CD4-positive, alpha-beta memory T cell (primary cell): ENCODE data around the gene HAPLN1. TPM values are rescaled to one million over a fixed set of nuclear protein-coding genes. Genes with fewer than 3 reads are reported as not detected.
A peak's percentile ranks its signal among the peaks of the same experiment; 100 is the strongest.

Source experiments
- CTCF ChIA-PET: fragments of 350-600 bp; sonication (Branson Sonifier 250); formaldehyde crosslinking; loops from one replicate; lab custom pipeline; 2021; ENCODE audit warnings: inconsistent platforms; ENCODE audit not compliant: partially characterized antibody; lab: Charles Lee
- POLR2A ChIA-PET: fragments of 350-600 bp; sonication (Branson Sonifier 250); formaldehyde crosslinking; loops from one replicate; lab custom pipeline; 2021; ENCODE audit not compliant: partially characterized antibody; lab: Charles Lee
- DNase-seq, 5 donors: peaks; one replicate each; pipeline versions ENCODE4 v3.0.0 to v3.0.0-alpha.2; 2020 to 2022; ENCODE audit warnings: mixed read lengths in 1 of 5
- H3K27ac ChIP-seq: one replicate; pipeline ENCODE4 v1.7.0; 2013; ENCODE audit warnings: low read depth, low read length
- H3K27me3 ChIP-seq: 2 replicates; pipeline ENCODE4 v1.7.0; 2013; ENCODE audit warnings: mild to moderate bottlenecking, low read length, moderate library complexity; ENCODE audit not compliant: insufficient read depth
- H3K36me3 ChIP-seq: 2 replicates; pipeline ENCODE4 v1.7.0; 2013; ENCODE audit warnings: mild to moderate bottlenecking, low read length, moderate library complexity; ENCODE audit not compliant: insufficient read depth
- H3K4me1 ChIP-seq: 2 replicates; pipeline ENCODE4 v1.7.0; 2013; ENCODE audit warnings: mild to moderate bottlenecking, low read length, moderate library complexity; ENCODE audit not compliant: insufficient read depth
- H3K4me3 ChIP-seq, 2 donors: one replicate each; pipeline ENCODE4 v1.7.0; 2013; ENCODE audit warnings: low read length in 2 of 2, mild to moderate bottlenecking in 1 of 2
- H3K9me3 ChIP-seq, 2 donors: one replicate each; pipeline ENCODE4 v1.7.0; 2013; ENCODE audit warnings: low read length in 2 of 2, control low read depth in 1 of 2; ENCODE audit not compliant: control insufficient read depth in 1 of 2
- H3K27ac Mint-ChIP-seq, 7 donors: one replicate each; pipeline ENCODE4 v1.8.0; 2020 to 2021; ENCODE audit warnings: mixed read lengths in 7 of 7, mild to moderate bottlenecking in 6 of 7, inconsistent platforms in 3 of 7, moderate library complexity in 3 of 7
- H3K27me3 Mint-ChIP-seq, 2 donors: one replicate each; pipeline ENCODE4 v1.8.0; 2020 to 2021; ENCODE audit warnings: mixed read lengths in 2 of 2
- H3K36me3 Mint-ChIP-seq, 2 donors: one replicate each; pipeline ENCODE4 v1.8.0; 2020 to 2021; ENCODE audit warnings: mixed read lengths in 2 of 2, inconsistent platforms in 1 of 2, mild to moderate bottlenecking in 1 of 2
- H3K4me1 Mint-ChIP-seq, 4 donors: one replicate each; pipeline ENCODE4 v1.8.0; 2020 to 2021; ENCODE audit warnings: mixed read lengths in 4 of 4, mild to moderate bottlenecking in 1 of 4
- H3K4me3 Mint-ChIP-seq, 8 donors: one replicate each; pipeline ENCODE4 v1.8.0; 2020 to 2021; ENCODE audit warnings: mixed read lengths in 8 of 8, mild to moderate bottlenecking in 7 of 8, moderate library complexity in 6 of 8, inconsistent platforms in 3 of 8
- H3K9me3 Mint-ChIP-seq, 8 donors: one replicate each; pipeline ENCODE4 v1.8.0; 2020 to 2021; ENCODE audit warnings: mixed read lengths in 8 of 8, mild to moderate bottlenecking in 5 of 8, inconsistent platforms in 3 of 8, moderate library complexity in 1 of 8
- intact Hi-C: fragments of 100-400 bp; cut with micrococcal nuclease; formaldehyde crosslinking; loops from one replicate; pipeline ENCODE4 v1.15.1; 2023
- polyA plus RNA-seq, 2 donors: library from polyadenylated mRNA; unstranded; fragments of 300-500 nt; fragmentation: Illumina TruSeq; gene quantifications; one replicate each; pipeline ENCODE4 v1.2.3, GENCODE V29; 2021
- total RNA-seq, 2 experiments: library from RNA; stranded (reverse); gene quantifications; one replicate each; pipeline ENCODE4 v1.2.3, GENCODE V29; 2021

Gene HAPLN1
- total and polyA plus RNA-seq, 4 experiments from 2014 or later: not detected

DNA sequence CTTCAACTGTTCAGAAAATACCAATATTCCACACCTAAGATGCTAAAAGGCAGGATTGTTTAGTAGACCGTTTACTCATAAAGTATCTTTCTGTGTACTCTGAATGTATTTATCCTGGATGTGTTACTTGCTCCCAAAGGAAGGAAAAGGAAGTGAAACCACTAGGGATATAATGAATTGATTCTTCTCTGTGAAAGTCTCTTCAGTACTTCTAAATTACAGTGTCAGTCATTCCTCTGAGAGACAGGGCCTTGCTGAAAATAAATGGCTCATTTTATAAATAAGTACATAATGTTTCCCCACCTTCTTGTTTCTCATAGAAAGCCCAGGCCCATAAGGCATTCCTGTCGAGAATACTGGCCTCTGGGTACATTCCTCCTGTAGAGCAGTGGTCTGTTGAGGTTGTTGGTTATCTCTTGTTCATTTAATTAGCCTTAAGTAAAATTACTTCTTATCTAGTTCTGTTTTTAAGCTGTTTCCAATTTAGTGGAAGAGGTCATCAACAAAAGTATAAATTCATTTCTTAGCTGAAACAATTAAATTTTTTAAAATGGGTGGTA, 1.6 kb downstream of the HAPLN1 start:
- Histone ChIP-seq H3K36me3 (no peaks in the 10 kb centered on the region), H3K9me3 (no peaks in the 10 kb centered on the region), H3K4me3 (no peak overlapping the region), H3K27ac (no peak overlapping the region), H3K4me1 (no peaks in the 10 kb centered on the region), H3K27me3 (peaks cover 7% of the 10 kb centered on the region)
- Mint-ChIP-seq H3K27ac (no peak overlapping the region), H3K36me3 (no peaks in the 10 kb centered on the region), H3K4me1 (peaks cover 4 to 10% (median 7%) of the 10 kb centered on the region in 4 donors), H3K4me3 (no peak overlapping the region), H3K27me3 (peaks cover 22 to 37% of the 10 kb centered on the region in 2 donors), H3K9me3 (peaks cover 0 to 1% (median 0%) of the 10 kb centered on the region in 8 donors)
- POLR2A ChIA-PET: no interaction called here
- CTCF ChIA-PET: no interaction called here
- no peak for DNase-seq
- intact Hi-C loops: loop anchor here (10.0 kb wide), 1 partner anchor 1364 kb away; no protein-coding TSS in a partner anchor

DNA sequence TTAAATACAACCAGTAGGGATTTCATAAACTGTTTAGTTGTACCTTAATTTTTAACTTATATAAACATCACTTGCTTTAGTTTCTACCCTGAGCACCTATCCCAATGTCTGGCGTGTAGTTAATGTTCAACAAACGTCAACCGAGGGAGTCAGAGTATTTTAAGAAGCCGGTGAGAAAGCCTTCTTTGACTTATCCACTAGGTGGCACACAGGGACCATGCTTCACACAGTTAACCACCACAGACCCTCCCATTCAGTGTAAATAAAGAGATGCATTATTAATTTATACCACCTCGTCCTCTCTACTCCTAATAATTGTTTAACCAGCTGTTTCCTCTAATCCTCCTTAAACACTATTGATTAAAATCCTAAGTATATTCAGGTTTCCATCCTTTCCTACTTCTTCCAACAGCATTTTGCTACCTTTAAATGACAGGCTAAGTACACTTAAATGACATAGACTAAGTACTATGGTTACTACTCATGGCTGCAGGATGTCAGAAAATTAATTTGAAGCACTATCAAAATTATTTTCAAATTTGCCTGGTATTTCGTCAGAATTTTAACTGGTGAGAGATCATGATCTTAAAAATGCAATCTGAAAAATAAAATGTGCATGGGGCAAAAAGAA, 2.3 kb downstream of the HAPLN1 start:
- POLR2A ChIA-PET: no interaction called here
- H3K36me3 Mint-ChIP-seq: no peaks in the 10 kb centered on the region
- intact Hi-C loops: loop anchor here (10.0 kb wide), 1 partner anchor 1364 kb away; no protein-coding TSS in a partner anchor
- peak in 3 of 5 donors; percentile 16 to 33 (median 20) for DNase-seq
- H3K9me3 ChIP-seq: no peaks in the 10 kb centered on the region
- H3K27me3 ChIP-seq: peaks cover 7% of the 10 kb centered on the region
- peaks cover 21 to 37% of the 10 kb centered on the region in 2 donors for H3K27me3 Mint-ChIP-seq
- H3K27ac ChIP-seq: no peak overlapping the region
- H3K36me3 ChIP-seq: no peaks in the 10 kb centered on the region
- peaks cover 0 to 1% (median 0%) of the 10 kb centered on the region in 8 donors for H3K9me3 Mint-ChIP-seq
- no peak overlapping the region for H3K4me3 Mint-ChIP-seq
- no peaks in the 10 kb centered on the region for H3K4me1 ChIP-seq
- H3K4me1 Mint-ChIP-seq: peaks cover 4 to 10% (median 7%) of the 10 kb centered on the region in 4 donors
- CTCF ChIA-PET: interaction anchor here (1.0 to 1.2 kb wide), 3 partner anchors 12 to 14 kb away, joined by 3 to 5 read pairs (median 3); no protein-coding TSS in a partner anchor
- H3K27ac Mint-ChIP-seq: no peak overlapping the region
- no peak overlapping the region for H3K4me3 ChIP-seq

GRCh38 chr5:83715236-83716065, 5.2 kb downstream of the HAPLN1 start:
- Mint-ChIP-seq H3K36me3 (no peaks in the 10 kb centered on the region), H3K4me3 (no peak overlapping the region), H3K27ac (no peak overlapping the region), H3K9me3 (no peaks in the 10 kb centered on the region), H3K27me3 (peaks cover 6 to 19% of the 10 kb centered on the region in 2 donors), H3K4me1 (no peaks in the 10 kb centered on the region)
- no peak for DNase-seq
- POLR2A ChIA-PET: no interaction called here
- Histone ChIP-seq H3K27ac (no peak overlapping the region), H3K9me3 (no peaks in the 10 kb centered on the region), H3K27me3 (no peaks in the 10 kb centered on the region), H3K4me3 (no peak overlapping the region), H3K4me1 (no peaks in the 10 kb centered on the region), H3K36me3 (no peaks in the 10 kb centered on the region)
- CTCF ChIA-PET: no interaction called here
- intact Hi-C loops: loop anchor here (10.0 kb wide), 1 partner anchor 1361 kb away; no protein-coding TSS in a partner anchor

GRCh38 chr5:83714810-83715209, 5.8 kb downstream of the HAPLN1 start:
- ChIA-PET CTCF (interaction anchor here (1.0 kb wide), 1 partner anchor 9 kb away, joined by 5 read pairs; no protein-coding TSS in a partner anchor), POLR2A (no interaction called here)
- H3K27ac Mint-ChIP-seq: no peak overlapping the region
- Histone ChIP-seq H3K27me3 (no peaks in the 10 kb centered on the region), H3K36me3 (no peaks in the 10 kb centered on the region), H3K4me1 (no peaks in the 10 kb centered on the region), H3K4me3 (no peak overlapping the region), H3K27ac (no peak overlapping the region), H3K9me3 (no peaks in the 10 kb centered on the region)
- intact Hi-C loops: loop anchor here (10.0 kb wide), 1 partner anchor 1360 kb away; no protein-coding TSS in a partner anchor
- peaks cover 7 to 13% of the 10 kb centered on the region in 2 donors for H3K27me3 Mint-ChIP-seq
- H3K4me1 Mint-ChIP-seq: no peaks in the 10 kb centered on the region
- no peaks in the 10 kb centered on the region for H3K36me3 Mint-ChIP-seq
- H3K9me3 Mint-ChIP-seq: no peaks in the 10 kb centered on the region
- DNase-seq: no peak
- H3K4me3 Mint-ChIP-seq: no peak overlapping the region

GRCh38 chr5:83711982-83712601, 8.6 kb downstream of the HAPLN1 start:
- Mint-ChIP-seq H3K27ac (no peak overlapping the region), H3K27me3 (peaks cover 4 to 5% of the 10 kb centered on the region in 2 donors), H3K36me3 (no peaks in the 10 kb centered on the region), H3K9me3 (no peaks in the 10 kb centered on the region), H3K4me3 (no peak overlapping the region), H3K4me1 (no peaks in the 10 kb centered on the region)
- no peaks in the 10 kb centered on the region for H3K4me1 ChIP-seq
- intact Hi-C loops: loop anchor here (10.0 kb wide), 1 partner anchor 1357 kb away; no protein-coding TSS in a partner anchor
- no peak overlapping the region for H3K27ac ChIP-seq
- ChIA-PET POLR2A (interaction anchor here (0.6 kb wide), 1 partner anchor 1041 kb away, joined by 4 read pairs; no protein-coding TSS in a partner anchor), CTCF (interaction anchor here (0.9 to 2.1 kb wide), 6 partner anchors 8 to 45 kb away, joined by 3 to 7 read pairs (median 4); no protein-coding TSS in a partner anchor)
- no peaks in the 10 kb centered on the region for H3K9me3 ChIP-seq
- no peak overlapping the region for H3K4me3 ChIP-seq
- H3K27me3 ChIP-seq: no peaks in the 10 kb centered on the region
- no peaks in the 10 kb centered on the region for H3K36me3 ChIP-seq
- DNase-seq: peak in 3 of 5 donors; percentile 11 to 19 (median 17)

DNA sequence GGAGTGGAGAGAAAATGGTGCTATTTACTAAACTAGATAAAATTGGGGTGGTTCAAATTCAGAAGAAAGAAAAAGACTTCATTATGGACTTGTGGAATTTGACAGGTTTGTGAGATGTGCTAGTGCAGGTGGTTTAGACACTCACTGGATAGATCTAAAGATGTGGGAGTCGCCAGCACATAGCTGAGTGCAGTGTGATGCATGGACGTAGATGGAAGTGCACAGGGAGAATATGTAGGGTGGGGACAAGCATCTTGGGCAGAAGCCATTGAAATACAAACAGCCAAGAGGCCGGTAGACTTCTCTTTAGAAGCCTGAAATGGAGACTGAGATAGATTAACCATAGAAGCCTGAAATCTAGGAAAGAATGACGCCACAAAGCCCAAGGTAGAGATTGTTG, 10.7 kb downstream of the HAPLN1 start:
- Mint-ChIP-seq H3K9me3 (no peaks in the 10 kb centered on the region), H3K4me3 (no peak overlapping the region), H3K27ac (no peak overlapping the region), H3K27me3 (peaks cover 2 to 8% of the 10 kb centered on the region in 2 donors), H3K36me3 (no peaks in the 10 kb centered on the region), H3K4me1 (no peaks in the 10 kb centered on the region)
- no peak overlapping the region for H3K4me3 ChIP-seq
- CTCF ChIA-PET: interaction anchor here (1.4 kb wide), 1 partner anchor 35 kb away, joined by 3 read pairs; no protein-coding TSS in a partner anchor
- intact Hi-C loops: loop anchor here (10.0 kb wide), 1 partner anchor 1355 kb away; no protein-coding TSS in a partner anchor
- no peak for DNase-seq
- POLR2A ChIA-PET: no interaction called here
- H3K27ac ChIP-seq: no peak overlapping the region
- H3K9me3 ChIP-seq: no peaks in the 10 kb centered on the region
- H3K36me3 ChIP-seq: no peaks in the 10 kb centered on the region
- H3K4me1 ChIP-seq: no peaks in the 10 kb centered on the region
- no peaks in the 10 kb centered on the region for H3K27me3 ChIP-seq
